Karpas-422 (cell line): ENCODE measurements around the gene LMF2. TPM values are rescaled to one million over a fixed set of nuclear protein-coding genes. Genes with fewer than 3 reads are reported as not detected.

ENCODE experiments used
- DNase-seq: peaks from one replicate; pipeline ENCODE4 v3.0.0-alpha.2; 2015
- H2AFZ ChIP-seq: fragments of 200-600 bp; sonication (generic); 2 replicates; pipeline ENCODE4 v1.6.1; 2014; ENCODE audit warnings: antibody characterized with exemption, low read length, mixed read lengths
- H3K27ac ChIP-seq: fragments of 200-600 bp; sonication (generic); 2 replicates; pipeline ENCODE4 v1.5.1; 2014; ENCODE audit warnings: mild to moderate bottlenecking, low read length, moderate library complexity
- H3K27me3 ChIP-seq: fragments of 200-600 bp; sonication (generic); 2 replicates; pipeline ENCODE4 v1.6.1; 2014; ENCODE audit warnings: low read length, mixed read lengths
- H3K36me3 ChIP-seq: fragments of 200-600 bp; sonication (generic); 2 replicates; pipeline ENCODE4 v1.6.1; 2014; ENCODE audit warnings: low read length, mixed read lengths; ENCODE audit not compliant: insufficient read depth
- H3K4me1 ChIP-seq: fragments of 200-600 bp; sonication (generic); 2 replicates; pipeline ENCODE4 v1.6.1; 2014; ENCODE audit warnings: mild to moderate bottlenecking, low read length, mixed read lengths
- H3K4me2 ChIP-seq: fragments of 200-600 bp; sonication (generic); 2 replicates; pipeline ENCODE4 v1.6.1; 2014; ENCODE audit warnings: low read length, low read depth, mild to moderate bottlenecking; ENCODE audit not compliant: poor library complexity, severe bottlenecking
- H3K4me3 ChIP-seq: fragments of 200-600 bp; sonication (generic); 2 replicates; pipeline ENCODE4 v1.5.1; 2014; ENCODE audit warnings: mild to moderate bottlenecking, antibody characterized with exemption, low read length, mixed read lengths
- H3K79me2 ChIP-seq: fragments of 200-600 bp; sonication (generic); 2 replicates; pipeline ENCODE4 v1.6.1; 2014; ENCODE audit warnings: mild to moderate bottlenecking, low read length, mixed read lengths
- H3K9ac ChIP-seq: fragments of 200-600 bp; sonication (generic); 2 replicates; pipeline ENCODE4 v1.6.0; 2014; ENCODE audit warnings: low read length
- H3K9me2 ChIP-seq: fragments of 200-600 bp; sonication (generic), shearing (Covaris generic); replicated peaks from 2 replicates; pipeline ENCODE4 v1.6.0; 2014; ENCODE audit warnings: mild to moderate bottlenecking, low read length, moderate library complexity; ENCODE audit not compliant: insufficient read depth
- H3K9me3 ChIP-seq: fragments of 300-700, 200-600 bp; sonication (generic); 2 replicates; pipeline ENCODE4 v1.6.1; 2014; ENCODE audit warnings: low read length, mixed read lengths
- H4K20me1 ChIP-seq: fragments of 200-600 bp; sonication (generic); 2 replicates; pipeline ENCODE4 v1.6.1; 2014; ENCODE audit warnings: mild to moderate bottlenecking, antibody characterized with exemption, low read length, low read depth; ENCODE audit not compliant: insufficient read depth
- total RNA-seq: library from RNA; depleted of rRNA; stranded (reverse); fragments of >200 nt; shearing (Covaris generic); gene quantifications from 2 replicates; pipeline ENCODE4 v1.2.3, GENCODE V29; 2014; ENCODE audit warnings: low replicate concordance

Gene LMF2
- total RNA-seq, 1 experiment from 2014 or later: 19.2 TPM

DNA sequence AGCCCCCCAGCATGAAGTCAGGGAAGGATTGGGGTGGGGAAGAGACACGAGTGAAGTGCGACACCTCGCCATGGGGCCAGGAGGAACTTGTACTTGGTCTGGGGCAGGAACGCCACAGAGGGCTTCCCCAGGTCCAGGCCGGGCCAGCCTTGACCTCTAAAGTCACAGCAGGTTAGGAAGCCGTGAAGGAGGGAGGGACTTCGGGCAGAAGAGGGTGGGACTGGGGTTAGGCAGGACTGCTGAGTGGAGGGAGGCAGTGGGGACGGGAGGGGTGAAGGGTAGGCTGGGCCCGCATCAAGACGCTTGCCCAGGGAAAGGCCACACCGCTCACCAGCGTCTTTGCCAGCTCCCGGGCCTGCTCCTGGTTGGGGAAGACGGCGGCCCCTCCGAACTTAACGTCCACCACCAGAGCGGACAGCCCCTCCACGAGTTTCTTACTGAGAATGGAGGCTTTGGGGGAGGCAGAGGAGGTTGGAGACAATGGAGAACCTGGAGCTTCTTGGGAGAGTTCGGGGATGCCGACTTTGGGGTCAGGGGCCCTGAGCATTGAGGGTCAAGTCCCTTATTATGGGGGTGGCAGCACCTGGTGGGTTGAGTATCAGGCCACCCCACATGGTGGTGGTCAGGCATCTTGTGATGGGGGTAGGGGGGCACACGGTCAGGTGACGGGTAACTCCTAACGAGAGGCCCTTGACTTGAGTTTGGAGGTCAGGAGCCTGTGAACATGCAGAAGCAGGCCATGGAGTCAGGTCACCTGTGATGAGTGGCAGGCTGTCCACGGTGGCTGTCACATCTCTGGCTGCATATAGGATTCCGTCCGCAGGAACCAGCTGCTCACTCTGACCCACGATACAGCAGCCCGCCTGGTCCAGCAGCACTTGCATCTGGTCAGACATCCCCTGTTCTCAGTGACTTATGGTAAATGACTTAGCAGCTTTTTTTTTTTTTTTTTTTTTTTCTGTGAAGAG lies 19.6 kb upstream of the LMF2 start:
- peak overlapping the region; percentile 85 for H3K9ac ChIP-seq
- no peaks in the 10 kb centered on the region for H3K36me3 ChIP-seq
- peak overlapping the region; percentile 98 for H3K4me3 ChIP-seq
- peak overlapping the region; percentile 87 for H3K27ac ChIP-seq
- no peaks in the 10 kb centered on the region for H3K9me3 ChIP-seq
- peaks cover 14% of the 10 kb centered on the region for H4K20me1 ChIP-seq
- H3K27me3 ChIP-seq: no peaks in the 10 kb centered on the region
- H3K4me2 ChIP-seq: peak overlapping the region; percentile 98
- peaks cover 49% of the 10 kb centered on the region for H3K4me1 ChIP-seq
- DNase-seq: peak; percentile 86
- H3K9me2 ChIP-seq: no peaks in the 10 kb centered on the region
- peaks cover 22% of the 10 kb centered on the region for H3K79me2 ChIP-seq
- H2AFZ ChIP-seq: peak overlapping the region; percentile 63; the same call in 1 of the 2 replicates

DNA sequence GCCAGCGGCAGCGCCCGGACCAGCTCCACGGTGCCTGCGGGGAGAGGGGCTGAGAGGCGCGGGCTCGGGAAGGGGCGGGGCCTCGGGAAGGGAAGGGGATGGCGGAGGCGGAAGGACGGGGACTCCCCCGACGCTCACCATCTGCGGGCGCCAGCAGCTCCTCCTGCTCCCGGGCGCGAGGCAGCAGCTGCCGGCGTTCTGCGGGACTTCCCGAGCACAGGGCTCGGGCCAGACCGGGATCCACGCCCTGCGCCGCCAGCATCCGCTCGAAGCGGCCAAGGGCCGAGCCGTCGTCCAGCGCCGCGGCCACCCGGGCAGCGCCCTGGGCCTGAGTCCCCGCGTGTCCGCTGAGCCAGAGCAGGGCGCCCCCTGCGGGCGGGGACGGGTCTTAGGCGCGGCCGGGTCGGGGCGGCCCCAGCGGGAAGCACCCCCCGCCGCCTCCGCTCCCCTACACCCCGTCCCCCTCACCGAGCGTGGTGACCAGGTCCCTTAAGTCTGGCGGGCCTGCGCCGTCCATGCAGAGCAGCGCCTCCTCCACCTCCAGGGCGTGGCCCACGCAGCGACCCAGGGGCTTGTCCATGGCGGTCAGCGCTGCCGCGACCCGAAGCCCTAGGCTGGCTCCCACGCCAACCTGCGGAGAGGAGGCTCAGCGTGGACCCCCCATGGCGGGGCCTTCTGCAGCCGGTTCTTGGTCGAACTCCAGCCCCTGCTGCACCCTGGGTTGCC lies 18.8 kb upstream of the LMF2 start:
- Histone ChIP-seq H3K9me2 (no peaks in the 10 kb centered on the region), H3K27me3 (no peaks in the 10 kb centered on the region), H2AFZ (peak overlapping the region; percentile 63; the same call in 1 of the 2 replicates), H3K9me3 (no peaks in the 10 kb centered on the region), H3K79me2 (peaks cover 22% of the 10 kb centered on the region), H3K9ac (peak overlapping the region; percentile 85), H3K4me2 (peak overlapping the region; percentile 98), H4K20me1 (peaks cover 14% of the 10 kb centered on the region), H3K36me3 (no peaks in the 10 kb centered on the region), H3K4me3 (peak overlapping the region; percentile 98), H3K27ac (peak overlapping the region; percentile 87), H3K4me1 (peaks cover 41% of the 10 kb centered on the region)
- peak; percentile 93 for DNase-seq

DNA sequence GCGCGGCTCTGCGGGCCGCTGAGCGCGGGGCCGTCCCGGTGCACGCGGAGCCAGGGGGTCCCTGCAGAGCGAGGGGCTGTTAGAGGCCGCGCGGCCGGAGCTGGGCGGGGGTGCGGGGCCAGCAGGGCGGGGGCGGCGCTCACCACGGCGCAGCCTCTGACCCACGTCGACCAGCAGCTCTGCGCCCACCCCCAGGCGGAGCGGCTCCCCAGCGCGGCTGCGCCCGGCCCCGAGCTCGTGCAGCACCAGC lies 18.3 kb upstream of the LMF2 start:
- Histone ChIP-seq H3K4me3 (peak overlapping the region; percentile 98), H3K36me3 (no peaks in the 10 kb centered on the region), H3K27me3 (no peaks in the 10 kb centered on the region), H2AFZ (no peak overlapping the region), H3K27ac (peak overlapping the region; percentile 87), H3K4me2 (peak overlapping the region; percentile 98), H4K20me1 (peaks cover 14% of the 10 kb centered on the region), H3K79me2 (peaks cover 22% of the 10 kb centered on the region), H3K4me1 (peaks cover 37% of the 10 kb centered on the region), H3K9me2 (no peaks in the 10 kb centered on the region), H3K9me3 (no peaks in the 10 kb centered on the region), H3K9ac (peak overlapping the region; percentile 85)
- no peak for DNase-seq

DNA sequence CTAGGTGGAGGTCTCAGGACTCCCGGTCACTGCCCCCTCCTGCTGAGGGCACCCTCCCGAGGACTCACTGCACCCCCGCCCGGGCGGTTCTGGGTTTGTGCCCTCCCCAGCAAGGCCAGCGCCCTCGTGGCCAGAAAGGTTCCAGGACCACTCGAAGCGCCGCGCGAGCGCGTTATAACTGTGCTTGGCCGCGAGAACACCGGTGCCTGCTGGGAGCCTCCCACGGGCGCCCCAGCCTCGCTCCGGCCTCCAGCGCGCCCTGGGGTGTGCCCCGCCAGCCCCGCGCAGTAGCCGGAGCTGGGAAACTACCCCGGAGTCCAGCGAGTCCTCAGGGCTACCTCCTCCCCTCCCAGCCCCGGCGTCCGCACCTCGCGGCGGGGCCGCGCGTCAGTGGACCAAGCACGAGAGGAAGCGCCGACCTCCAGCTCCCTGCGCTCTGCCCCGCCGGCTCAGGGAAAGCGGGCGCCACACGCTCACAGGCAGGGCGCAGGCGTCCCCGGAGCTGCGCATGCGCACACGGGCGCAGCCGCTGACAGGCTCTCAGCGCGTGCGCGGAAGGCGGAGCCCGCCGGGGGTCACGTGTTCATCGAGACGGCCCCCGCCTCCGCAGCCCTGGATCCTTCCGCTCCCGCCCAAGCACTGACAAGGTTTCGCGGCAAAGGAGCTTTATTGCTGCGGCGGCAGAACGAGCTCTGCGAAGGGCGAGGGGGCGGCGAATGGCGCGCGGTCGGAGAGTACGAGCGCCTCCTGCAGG lies 17.8 kb upstream of the LMF2 start, which contains the start of gene SCO2:
Gene SCO2, minus strand, starts transcription at position 495 of the 754 bp plus-strand sequence. CDS start 1,187 bp downstream, outside the sequence.
- Histone ChIP-seq H3K4me3 (peak within 1 kb of the TSS; percentile 98), H2AFZ (peak within 1 kb of the TSS; percentile 63; the same call in 1 of the 2 replicates), H3K4me2 (peak within 1 kb of the TSS; percentile 98), H3K27me3 (no peaks in the 10 kb centered on the region), H3K27ac (peak within 1 kb of the TSS; percentile 87), H3K79me2 (peaks cover 22% of the 10 kb centered on the region), H4K20me1 (peaks cover 14% of the 10 kb centered on the region), H3K9me2 (no peaks in the 10 kb centered on the region), H3K9ac (peak within 1 kb of the TSS; percentile 85), H3K4me1 (peaks cover 32% of the 10 kb centered on the region), H3K36me3 (no peaks in the 10 kb centered on the region), H3K9me3 (no peaks in the 10 kb centered on the region)
- DNase-seq: peak; percentile 99

DNA sequence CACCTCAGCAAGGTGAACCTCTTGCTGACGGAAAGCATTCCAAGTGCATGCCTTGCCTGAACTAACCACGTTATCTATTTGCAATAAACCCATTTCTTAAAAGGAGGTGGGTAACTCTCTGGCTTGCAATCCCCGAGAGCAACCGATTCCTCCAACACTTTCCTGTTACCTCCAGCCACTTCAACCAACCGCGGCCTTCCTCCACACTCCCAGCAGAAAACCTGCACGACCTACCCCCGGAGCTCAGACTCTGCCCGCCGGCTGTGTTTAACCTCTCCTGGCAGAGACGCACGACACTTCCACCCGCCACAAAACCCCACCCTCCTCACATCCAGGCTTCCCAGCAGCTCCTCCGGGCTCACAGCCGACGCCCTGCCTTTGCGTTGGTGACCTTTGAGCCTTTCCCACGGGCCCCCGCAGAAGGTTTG lies 17.2 kb upstream of the LMF2 start:
- no peak for DNase-seq
- Histone ChIP-seq H3K79me2 (peaks cover 22% of the 10 kb centered on the region), H3K4me2 (peak overlapping the region; percentile 98), H3K9me2 (no peaks in the 10 kb centered on the region), H4K20me1 (peaks cover 14% of the 10 kb centered on the region), H3K4me1 (peaks cover 29% of the 10 kb centered on the region), H3K36me3 (no peaks in the 10 kb centered on the region), H2AFZ (no peak overlapping the region), H3K9me3 (no peaks in the 10 kb centered on the region), H3K27ac (peak overlapping the region; percentile 87; the same call in 1 of the 2 replicates), H3K4me3 (peak overlapping the region; percentile 98), H3K9ac (peak overlapping the region; percentile 85), H3K27me3 (no peaks in the 10 kb centered on the region)

DNA sequence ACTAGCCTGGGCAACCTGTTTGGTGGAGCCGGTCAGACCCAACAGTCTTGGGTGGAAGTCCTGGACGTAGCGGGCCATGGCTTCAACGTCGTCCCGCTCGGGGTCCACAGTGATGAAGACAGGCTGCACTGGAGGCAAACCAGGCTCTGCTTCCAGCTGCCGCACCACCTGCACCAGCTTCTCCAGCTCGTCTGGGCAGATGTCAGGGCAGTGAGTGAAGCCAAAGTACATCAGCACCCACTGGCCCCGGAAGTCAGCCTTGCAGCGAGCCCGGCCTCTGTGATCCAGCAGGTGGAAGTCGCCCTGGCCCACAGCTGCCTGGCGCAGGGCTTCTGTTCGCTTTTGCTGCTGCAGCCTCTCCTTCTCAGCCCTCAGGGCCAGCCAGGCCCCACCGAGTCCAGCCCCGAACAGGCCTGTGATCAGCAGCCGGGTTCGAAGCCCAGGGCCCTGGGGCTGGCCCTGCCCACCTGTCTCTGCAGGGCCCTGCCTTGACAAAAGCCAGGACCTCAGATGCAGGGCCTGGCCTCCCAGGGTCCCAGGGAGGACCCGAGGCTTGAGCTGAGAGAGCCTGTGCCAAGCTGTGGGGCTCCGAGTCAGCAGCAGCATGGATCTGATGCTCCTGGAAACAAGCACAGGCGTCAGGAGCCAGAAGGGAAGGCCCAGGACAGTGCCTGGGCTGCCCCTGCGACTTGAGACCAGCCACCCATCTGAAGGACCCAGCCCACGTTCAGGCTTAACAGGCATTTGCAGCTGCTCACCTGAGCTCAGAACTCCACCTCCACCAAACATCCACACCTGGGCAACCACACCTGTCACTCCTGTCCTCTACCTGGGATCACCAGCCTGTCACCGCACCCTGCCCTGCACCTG lies 16.5 kb upstream of the LMF2 start:
- Histone ChIP-seq H3K79me2 (peaks cover 22% of the 10 kb centered on the region), H3K9me2 (no peaks in the 10 kb centered on the region), H3K9me3 (no peaks in the 10 kb centered on the region), H3K9ac (peak overlapping the region; percentile 85), H2AFZ (no peak overlapping the region), H3K27ac (no peak overlapping the region), H3K4me3 (peak overlapping the region; percentile 98), H3K36me3 (0 out of 2 replicates have a peak, but pooled peaks cover 3% of the 10 kb centered on the region), H3K4me1 (peaks cover 29% of the 10 kb centered on the region), H3K27me3 (no peaks in the 10 kb centered on the region), H4K20me1 (peaks cover 14% of the 10 kb centered on the region), H3K4me2 (peak overlapping the region; percentile 98)
- peak; percentile 52 for DNase-seq

DNA sequence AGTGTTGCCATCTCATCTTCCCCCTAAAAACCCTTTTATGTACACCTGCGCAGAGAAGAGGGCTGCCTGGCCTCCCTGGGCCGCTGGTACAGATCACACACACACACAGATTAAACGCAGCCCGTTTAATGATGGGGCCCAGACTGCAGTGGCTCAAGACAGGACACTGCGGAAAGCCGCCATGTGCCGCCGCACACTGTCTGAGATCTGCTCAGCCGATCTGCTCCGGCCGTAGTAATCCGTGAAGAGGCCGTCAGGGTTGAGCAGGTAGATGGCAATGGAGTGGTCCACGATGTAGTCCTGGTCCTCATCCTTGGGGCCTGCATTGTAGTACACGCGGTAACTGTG lies 15.9 kb upstream of the LMF2 start:
- H3K36me3 ChIP-seq: 0 out of 2 replicates have a peak, but pooled peaks cover 3% of the 10 kb centered on the region
- H3K9me2 ChIP-seq: no peaks in the 10 kb centered on the region
- peaks cover 22% of the 10 kb centered on the region for H3K79me2 ChIP-seq
- no peaks in the 10 kb centered on the region for H3K9me3 ChIP-seq
- no peaks in the 10 kb centered on the region for H3K27me3 ChIP-seq
- DNase-seq: no peak
- H4K20me1 ChIP-seq: peaks cover 14% of the 10 kb centered on the region
- peaks cover 29% of the 10 kb centered on the region for H3K4me1 ChIP-seq
- no peak overlapping the region for H2AFZ ChIP-seq
- H3K4me2 ChIP-seq: peak overlapping the region; percentile 98
- no peak overlapping the region for H3K4me3 ChIP-seq
- H3K27ac ChIP-seq: no peak overlapping the region
- H3K9ac ChIP-seq: no peak overlapping the region
